ENCODE results near the gene TANGO2.

TANGO2 gene

GRCh38 chr22:20096574-20097420, 75.9 kb downstream of the TANGO2 start:
- in situ Hi-C loops (cut with MboI; ENCODE audit: low pct_unique_long_range_greater_than_20kb, low sequenced_read_pairs, unreplicated experiment) = no loop called here
- no peak for TF ChIP-seq CTCF (IDR thresholded peaks at IDR 0.05; ENCODE audit: extremely low read depth, insufficient read depth, missing control alignments)
- DNase-seq (ENCODE audit: low spot score) = no peak

GRCh38 chr22:20099099-20099711, 78.3 kb downstream of the TANGO2 start:
- in situ Hi-C loops (cut with MboI; ENCODE audit: low pct_unique_long_range_greater_than_20kb, low sequenced_read_pairs, unreplicated experiment) = no loop called here
- TF ChIP-seq CTCF (IDR thresholded peaks at IDR 0.05; ENCODE audit: extremely low read depth, insufficient read depth, missing control alignments) = no peak
- DNase-seq (ENCODE audit: low spot score) = no peak

GRCh38 chr22:20101638-20102037, 80.7 kb downstream of the TANGO2 start:
- no peak for DNase-seq (ENCODE audit: low spot score)
- no peak for TF ChIP-seq CTCF (IDR thresholded peaks at IDR 0.05; ENCODE audit: extremely low read depth, insufficient read depth, missing control alignments)
- in situ Hi-C loops (cut with MboI; ENCODE audit: low pct_unique_long_range_greater_than_20kb, low sequenced_read_pairs, unreplicated experiment) = no loop called here

- in situ Hi-C loops (cut with MboI; ENCODE audit: low pct_unique_long_range_greater_than_20kb, low sequenced_read_pairs, unreplicated experiment) = no loop called here
- no peak for TF ChIP-seq CTCF (IDR thresholded peaks at IDR 0.05; ENCODE audit: extremely low read depth, insufficient read depth, missing control alignments)
Measured at GRCh38 chr22:20102203-20102780, 81.4 kb downstream of the TANGO2 start.

GRCh38 chr22:20105456-20106204, 84.7 kb downstream of the TANGO2 start:
- DNase-seq (ENCODE audit: low spot score) = no peak
- in situ Hi-C loops (cut with MboI; ENCODE audit: low pct_unique_long_range_greater_than_20kb, low sequenced_read_pairs, unreplicated experiment) = no loop called here
- no peak for TF ChIP-seq CTCF (IDR thresholded peaks at IDR 0.05; ENCODE audit: extremely low read depth, insufficient read depth, missing control alignments)

More at GRCh38 chr22:20102203-20102780, 81.4 kb downstream of the TANGO2 start:
- no peak for DNase-seq (ENCODE audit: low spot score)

GRCh38 chr22:20106205-20106848, 85.4 kb downstream of the TANGO2 start:
- no peak for TF ChIP-seq CTCF (IDR thresholded peaks at IDR 0.05; ENCODE audit: extremely low read depth, insufficient read depth, missing control alignments)
- in situ Hi-C loops (cut with MboI; ENCODE audit: low pct_unique_long_range_greater_than_20kb, low sequenced_read_pairs, unreplicated experiment) = no loop called here

More at GRCh38 chr22:20106205-20106848, 85.4 kb downstream of the TANGO2 start:
- no peak for DNase-seq (ENCODE audit: low spot score)
